ENCODE measurements around the gene CLMP.

GRCh38 chr11:123061403-123062157 lies 133.5 kb downstream of the CLMP start, which contains the start of gene HSPA8:
- TF ChIP-seq CTCF (IDR thresholded peaks at IDR 0.05; ENCODE audit: low read depth, low read length, missing input control) (no peak), REST (IDR thresholded peaks at IDR 0.05) (peak; percentile 96), RAD21 (IDR thresholded peaks at IDR 0.05) (no peak), FOXA1 (IDR thresholded peaks at IDR 0.05) (no peak), SP1 (IDR thresholded peaks at IDR 0.05) (no peak), ZBTB33 (IDR thresholded peaks at IDR 0.05) (no peak)
